Hematopoietic multipotent progenitor cell treated with erythropoietin and hydrocortisone succinate and interleukin-3 and kit ligand, for 8 days (in vitro differentiated cells): ENCODE data around the gene ITGAD.
"Not testable (repeated sequence)": the region's sequence is repeated elsewhere in the genome, so short reads cannot be mapped to it uniquely, and the experiment has no call there.

Experiments
- DNase-seq: peaks from one replicate; pipeline ENCODE4 v3.0.0-alpha.2; 2015

The ITGAD gene

GRCh38 chr16:31404353-31405064, 11.4 kb downstream of the ITGAD start:
- no peak for DNase-seq

DNA sequence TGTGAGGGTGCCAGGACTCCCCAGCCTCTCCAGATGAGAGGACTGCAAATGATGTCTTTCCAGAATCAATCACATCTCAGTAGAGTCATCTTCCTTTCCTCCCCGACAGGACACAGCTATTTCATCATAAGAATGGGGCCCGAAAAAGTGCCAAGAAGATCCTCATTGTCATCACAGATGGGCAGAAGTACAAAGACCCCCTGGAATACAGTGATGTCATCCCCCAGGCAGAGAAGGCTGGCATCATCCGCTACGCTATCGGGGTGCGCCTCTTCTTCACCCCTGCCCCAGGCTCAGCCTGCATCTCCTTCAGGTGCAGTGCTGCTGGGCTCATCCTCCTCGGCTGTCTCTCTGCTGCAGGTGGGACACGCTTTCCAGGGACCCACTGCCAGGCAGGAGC, 14.3 kb downstream of the ITGAD start:
- DNase-seq: no peak

- no peak for DNase-seq
Measured at GRCh38 chr16:31409433-31409832, 16.3 kb downstream of the ITGAD start.

DNA sequence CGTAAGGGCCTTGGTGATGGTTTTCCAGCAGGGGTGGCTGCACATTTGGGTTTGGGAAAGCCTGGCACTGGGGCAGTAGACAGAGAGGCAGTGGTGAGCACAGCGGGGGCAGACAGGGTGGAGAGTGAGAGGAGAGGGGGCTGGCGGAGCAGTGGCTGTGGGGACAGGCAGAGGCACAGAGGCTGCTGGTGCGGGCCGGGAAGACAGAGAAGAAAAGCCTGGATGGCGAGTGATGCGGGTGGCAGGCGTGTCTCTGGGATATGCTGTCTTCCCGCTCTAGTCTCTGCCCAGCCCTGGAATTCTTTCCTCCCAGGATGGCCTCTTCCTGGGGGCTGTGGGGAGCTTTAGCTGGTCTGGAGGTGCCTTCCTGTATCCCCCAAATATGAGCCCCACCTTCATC, 16.9 kb downstream of the ITGAD start:
- no peak for DNase-seq

DNA sequence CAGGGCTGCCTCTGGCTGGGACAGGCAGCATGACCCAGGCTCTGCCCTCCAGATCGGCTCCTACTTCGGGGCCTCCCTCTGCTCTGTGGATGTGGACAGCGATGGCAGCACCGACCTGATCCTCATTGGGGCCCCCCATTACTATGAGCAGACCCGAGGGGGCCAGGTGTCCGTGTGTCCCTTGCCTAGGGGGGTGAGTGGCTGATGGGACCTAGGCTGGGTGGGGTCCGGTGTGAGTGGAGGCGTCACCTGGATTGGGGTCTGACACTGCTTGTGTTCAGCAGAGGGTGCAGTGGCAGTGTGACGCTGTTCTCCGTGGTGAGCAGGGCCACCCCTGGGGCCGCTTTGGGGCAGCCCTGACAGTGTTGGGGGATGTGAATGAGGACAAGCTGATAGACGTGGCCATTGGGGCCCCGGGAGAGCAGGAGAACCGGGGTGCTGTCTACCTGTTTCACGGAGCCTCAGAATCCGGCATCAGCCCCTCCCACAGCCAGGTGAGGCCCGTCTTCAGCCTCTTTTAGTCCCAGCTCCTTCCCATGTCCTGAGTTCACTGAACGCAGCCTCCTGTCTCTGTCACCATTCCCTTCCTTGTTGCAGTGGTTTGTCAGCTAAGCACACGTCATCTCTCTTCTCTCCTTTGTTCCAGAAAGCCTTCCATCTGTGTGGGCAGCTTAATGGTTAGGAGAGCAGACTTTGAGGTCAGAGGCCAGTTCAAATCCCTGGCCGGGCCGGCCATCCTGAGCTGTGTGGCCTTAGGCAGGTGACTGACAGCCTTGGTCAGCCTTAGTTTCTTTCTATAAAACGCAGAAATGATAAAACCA, 18.1 kb downstream of the ITGAD start:
- no peak for DNase-seq

DNA sequence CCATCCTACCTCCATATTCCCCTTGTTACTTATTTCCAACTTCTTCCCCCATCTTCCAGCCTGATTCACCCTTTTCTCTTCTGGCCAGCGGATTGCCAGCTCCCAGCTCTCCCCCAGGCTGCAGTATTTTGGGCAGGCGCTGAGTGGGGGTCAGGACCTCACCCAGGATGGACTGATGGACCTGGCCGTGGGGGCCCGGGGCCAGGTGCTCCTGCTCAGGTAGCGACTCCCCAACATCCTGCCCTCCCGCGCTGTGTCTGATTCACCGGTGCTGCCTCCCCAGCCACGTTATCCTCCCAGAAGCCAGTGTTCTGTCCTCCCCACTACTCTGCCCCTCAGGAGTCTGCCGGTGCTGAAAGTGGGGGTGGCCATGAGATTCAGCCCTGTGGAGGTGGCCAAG, 19.6 kb downstream of the ITGAD start:
- no peak for DNase-seq

GRCh38 chr16:31413381-31413780, 20.2 kb downstream of the ITGAD start:
- DNase-seq: no peak

GRCh38 chr16:31413943-31414342, 20.8 kb downstream of the ITGAD start:
- no peak for DNase-seq

DNA sequence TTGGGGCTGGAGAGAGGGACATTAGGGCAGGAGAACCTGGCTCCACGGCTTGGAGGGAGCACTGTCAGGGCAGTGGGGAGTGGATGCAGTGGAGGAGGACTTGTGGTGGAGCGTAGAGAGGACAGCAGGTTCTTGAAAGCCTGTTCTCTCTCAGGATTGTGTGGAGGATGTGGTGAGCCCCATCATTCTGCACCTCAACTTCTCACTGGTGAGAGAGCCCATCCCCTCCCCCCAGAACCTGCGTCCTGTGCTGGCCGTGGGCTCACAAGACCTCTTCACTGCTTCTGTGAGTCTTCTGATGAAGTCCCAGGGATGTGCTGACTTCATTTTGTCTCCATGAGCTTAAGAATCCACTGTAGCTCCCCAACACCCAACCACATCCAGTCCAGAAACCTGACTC, 21.6 kb downstream of the ITGAD start:
- no peak for DNase-seq

DNA sequence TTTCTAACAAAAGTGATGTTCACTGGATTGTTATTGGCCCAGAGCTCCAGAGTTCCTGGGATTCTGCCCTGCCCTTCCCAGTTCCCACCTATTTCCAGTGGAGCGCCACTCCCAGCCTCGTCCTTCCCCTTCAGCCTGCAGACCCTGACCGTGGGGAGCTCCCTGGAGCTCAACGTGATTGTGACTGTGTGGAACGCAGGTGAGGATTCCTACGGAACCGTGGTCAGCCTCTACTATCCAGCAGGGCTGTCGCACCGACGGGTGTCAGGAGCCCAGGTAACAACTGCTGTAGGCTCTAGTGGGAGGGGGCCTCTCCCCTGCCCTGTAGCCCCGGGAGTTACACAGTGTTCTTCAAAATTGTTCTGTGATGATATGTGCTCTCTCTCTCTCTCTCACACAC, 23.2 kb downstream of the ITGAD start:
- no peak for DNase-seq

GRCh38 chr16:31417036-31417435, 23.9 kb downstream of the ITGAD start:
- not testable (repeated sequence) for DNase-seq

- DNase-seq: no peak
Measured at GRCh38 chr16:31417916-31418315, 24.8 kb downstream of the ITGAD start.

DNA sequence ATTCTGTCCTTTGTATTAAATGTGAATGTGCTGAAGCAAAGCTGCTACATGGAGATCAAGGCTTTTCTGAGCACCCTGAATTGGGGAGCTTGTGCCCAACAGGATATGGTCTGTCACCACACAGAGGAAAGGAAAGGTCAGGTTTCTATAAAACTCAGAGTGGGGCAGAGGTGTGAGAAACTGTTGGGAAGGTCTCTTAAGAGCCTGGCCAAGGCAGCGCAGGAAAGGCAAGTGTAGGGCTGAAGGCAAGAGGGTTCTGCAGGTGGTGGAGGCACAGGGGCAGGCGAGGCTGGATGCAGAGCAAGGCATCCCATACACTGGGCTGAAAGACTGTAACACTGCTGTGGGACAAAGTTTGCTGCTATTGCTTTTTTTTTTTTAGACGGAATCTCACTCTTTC, 26.9 kb downstream of the ITGAD start:
- DNase-seq: no peak

DNA sequence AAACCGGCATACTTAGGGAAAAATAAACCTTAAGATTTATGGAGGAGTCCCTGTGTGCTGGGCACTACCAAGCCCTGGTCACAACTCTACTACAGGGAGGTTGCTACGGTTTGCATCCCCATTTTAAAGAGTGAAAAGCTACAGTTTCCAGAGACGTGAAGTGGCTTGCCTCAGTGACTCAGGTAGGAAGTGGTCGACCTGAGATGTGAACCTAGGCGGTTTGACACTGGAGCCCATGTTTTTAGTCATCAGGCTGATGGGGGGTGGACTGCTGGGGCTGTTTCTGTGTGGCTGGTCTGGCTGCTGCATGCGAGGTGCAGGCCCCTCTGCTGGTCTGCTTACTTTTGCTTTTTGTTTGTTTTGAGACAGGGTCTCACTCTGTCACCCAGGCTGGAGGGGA, 28.5 kb downstream of the ITGAD start:
- no peak for DNase-seq

DNA sequence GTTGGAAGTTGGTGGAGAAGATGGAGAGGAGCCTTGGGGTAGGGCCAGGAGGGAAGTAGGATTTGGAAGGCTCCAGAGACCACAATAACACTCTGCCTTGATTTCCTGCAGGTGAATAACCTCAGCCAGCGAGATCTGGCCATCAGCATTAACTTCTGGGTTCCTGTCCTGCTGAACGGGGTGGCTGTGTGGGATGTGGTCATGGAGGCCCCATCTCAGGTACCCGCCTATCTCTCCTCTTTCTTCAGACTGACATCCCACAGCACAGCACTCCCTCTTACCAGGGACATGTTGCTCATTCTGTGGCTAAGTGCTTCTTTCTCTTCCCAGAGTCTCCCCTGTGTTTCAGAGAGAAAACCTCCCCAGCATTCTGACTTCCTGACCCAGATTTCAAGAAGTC, 30.1 kb downstream of the ITGAD start:
- DNase-seq: no peak

GRCh38 chr16:31423801-31424200, 30.7 kb downstream of the ITGAD start:
- DNase-seq: no peak

- DNase-seq: peak; percentile 16
Measured at GRCh38 chr16:31427441-31428278, 34.5 kb downstream of the ITGAD start.

- DNase-seq: no peak
Measured at GRCh38 chr16:31428279-31428597, 35.1 kb downstream of the ITGAD start, which contains the start of gene COX6A2. TSS of gene COX6A2 (minus strand) at chr16:31428360. CDS start at chr16:31428325, 35 bp downstream.

DNA sequence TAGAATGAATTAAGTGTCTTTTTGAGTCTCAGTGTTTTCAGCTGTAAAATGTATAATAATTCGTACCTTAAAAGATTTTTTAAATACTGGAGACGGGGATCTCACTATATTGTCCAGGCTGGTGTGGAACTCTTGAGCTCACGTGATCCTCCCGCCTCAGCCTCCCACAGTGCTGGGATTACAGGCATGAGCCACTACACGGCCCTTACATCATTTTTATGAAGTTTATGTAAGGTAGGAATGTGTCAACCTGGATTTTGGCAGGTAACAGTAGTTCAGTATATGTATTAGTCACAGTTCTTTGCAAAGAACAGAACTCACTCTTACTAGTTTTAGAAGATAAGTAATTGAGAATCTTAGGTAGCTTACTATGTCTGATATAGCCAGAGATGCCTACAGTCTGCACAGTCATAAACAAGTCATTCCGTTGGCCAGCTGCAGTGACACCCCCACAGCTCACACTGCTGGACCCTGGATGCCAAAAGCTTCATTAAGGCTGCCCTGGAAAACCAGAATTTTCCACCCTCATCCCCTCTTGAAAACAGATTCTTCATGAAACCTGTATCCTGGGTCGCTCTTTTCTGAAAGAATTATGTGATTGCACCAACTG, 35.6 kb downstream of the ITGAD start:
- no peak for DNase-seq

DNA sequence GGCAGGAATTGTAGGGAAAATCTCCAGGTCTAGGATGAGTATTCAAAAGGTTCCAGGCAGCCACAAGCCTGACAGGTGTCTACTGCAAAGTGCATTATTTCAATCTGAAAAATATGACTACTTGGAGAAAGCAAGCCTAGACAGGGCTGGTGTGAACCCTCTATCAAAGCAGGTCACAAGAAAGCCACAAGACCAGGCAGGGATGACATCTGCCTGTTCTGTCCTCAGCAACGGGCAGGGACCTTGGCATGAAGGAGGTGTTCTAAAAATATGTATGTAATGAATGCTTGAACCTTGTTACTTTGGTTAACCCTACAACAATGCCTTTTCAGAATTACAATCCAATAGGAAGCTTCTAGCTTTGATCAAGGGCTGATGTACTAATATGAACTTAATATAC, 36.2 kb downstream of the ITGAD start:
- DNase-seq: no peak

DNA sequence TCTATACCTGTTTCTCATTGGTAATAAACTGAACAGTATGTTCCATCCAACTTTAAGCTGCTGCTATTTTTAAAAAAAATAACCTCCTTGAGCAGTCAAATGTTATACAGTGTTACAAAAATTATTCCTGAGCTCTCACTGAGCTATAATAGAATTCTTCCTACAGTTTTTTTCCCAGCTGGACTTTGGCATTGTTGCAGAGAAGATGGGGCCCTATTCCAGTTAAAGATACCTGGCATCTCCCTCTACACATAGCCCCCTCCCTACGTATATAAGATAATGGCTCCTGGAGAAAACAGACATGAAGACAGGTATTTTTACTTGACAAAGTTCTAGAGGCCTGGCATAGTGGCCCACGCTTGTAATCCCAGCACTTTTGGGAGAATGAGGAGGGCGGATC, 36.7 kb downstream of the ITGAD start:
- DNase-seq: no peak

GRCh38 chr16:31430380-31431052, 37.4 kb downstream of the ITGAD start:
- no peak for DNase-seq
